ENCODE data around the gene CSTPP1. TPM values are rescaled to one million over a fixed set of nuclear protein-coding genes. Genes with fewer than 3 reads are reported as not detected.

Gene CSTPP1
- total and polyA plus RNA-seq, 8 donors: 16.4 to 146 (median 37.3) TPM

DNA sequence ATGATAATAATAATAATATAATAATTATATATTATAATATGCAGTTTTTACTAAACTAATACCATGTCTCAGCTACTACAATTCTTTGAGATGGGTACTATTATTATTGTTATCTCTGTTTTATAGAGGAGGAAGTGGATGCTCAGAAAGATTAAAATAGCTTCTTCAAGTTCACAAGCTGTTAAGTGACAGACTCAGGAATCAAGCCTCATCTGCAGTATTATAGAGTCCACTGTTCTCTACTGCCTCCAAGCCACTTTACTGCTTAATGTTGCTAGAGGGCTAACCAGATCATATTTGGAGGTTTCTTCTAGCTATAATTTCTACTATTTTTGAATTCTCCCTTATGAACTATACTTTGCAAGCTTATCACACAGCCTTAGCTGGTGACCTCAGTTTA lies 62.7 kb downstream of the CSTPP1 start:
- Histone ChIP-seq H3K27ac (no peak overlapping the region), H3K27me3 (no peaks in the 10 kb centered on the region), H3K4me3 (no peak overlapping the region), H3K36me3 (peaks cover 0 to 4% (median 0%) of the 10 kb centered on the region in 4 donors), H3K9me3 (no peaks in the 10 kb centered on the region), H3K4me1 (peaks cover 2 to 25% (median 18%) of the 10 kb centered on the region in 4 donors)
- no peak for TF ChIP-seq POLR2AphosphoS5 (IDR thresholded peaks at IDR 0.05)
- no peak for TF ChIP-seq EP300 (IDR thresholded peaks at IDR 0.05)
- no peak for TF ChIP-seq CTCF (IDR thresholded peaks at IDR 0.05)
- no peak for TF ChIP-seq POLR2A (IDR thresholded peaks at IDR 0.05)
- intact Hi-C loops (cut with DNase I; ENCODE audit: low total_unique reads): no loop called here
- DNase-seq: no peak

DNA sequence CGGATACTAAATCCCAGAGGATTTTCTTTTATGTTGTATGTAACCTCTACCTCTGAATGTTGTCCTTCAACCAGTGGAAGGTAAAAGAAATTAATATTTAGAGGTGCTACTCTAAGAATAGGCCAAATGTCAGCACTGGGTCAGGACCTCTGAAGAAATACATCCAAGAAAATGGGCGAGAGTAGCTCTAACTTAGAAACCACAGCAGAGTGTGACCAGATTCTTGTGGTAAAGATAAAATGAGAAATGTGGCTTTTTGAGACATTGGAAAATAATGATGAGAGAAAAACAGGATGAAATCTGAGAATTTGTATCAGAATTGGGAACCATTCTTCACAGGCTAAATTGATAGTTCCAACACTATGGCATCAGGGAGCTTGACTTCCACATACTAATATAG lies 63.5 kb downstream of the CSTPP1 start:
- Histone ChIP-seq H3K36me3 (peaks cover 0 to 4% (median 0%) of the 10 kb centered on the region in 4 donors), H3K4me1 (peaks cover 8 to 33% (median 26%) of the 10 kb centered on the region in 4 donors), H3K27ac (no peak overlapping the region), H3K4me3 (no peak overlapping the region), H3K27me3 (no peaks in the 10 kb centered on the region), H3K9me3 (no peaks in the 10 kb centered on the region)
- WGBS, 5 donors: 82 to 92% (median 88%) methylated on average over 2 of the region's 2 CpGs
- DNase-seq: no peak
- TF ChIP-seq POLR2AphosphoS5 (IDR thresholded peaks at IDR 0.05) (no peak), CTCF (IDR thresholded peaks at IDR 0.05) (no peak), EP300 (IDR thresholded peaks at IDR 0.05) (no peak), POLR2A (IDR thresholded peaks at IDR 0.05) (no peak)
- intact Hi-C loops (cut with DNase I; ENCODE audit: low total_unique reads): no loop called here

- intact Hi-C loops (cut with DNase I; ENCODE audit: low total_unique reads): no loop called here
- TF ChIP-seq POLR2A (IDR thresholded peaks at IDR 0.05): no peak
- H3K27me3 ChIP-seq: no peaks in the 10 kb centered on the region
- 55 to 78% (median 72%) methylated on average over 3 of the region's 3 CpGs for WGBS, 5 donors
- H3K4me1 ChIP-seq: peaks cover 12 to 47% (median 36%) of the 10 kb centered on the region in 4 donors
- H3K4me3 ChIP-seq: no peak overlapping the region
- H3K27ac ChIP-seq: no peak overlapping the region
- peaks cover 0 to 4% (median 0%) of the 10 kb centered on the region in 4 donors for H3K36me3 ChIP-seq
- no peaks in the 10 kb centered on the region for H3K9me3 ChIP-seq
- no peak for DNase-seq
Observed at GRCh38 chr11:47001781-47002181, 65.2 kb downstream of the CSTPP1 start.

DNA sequence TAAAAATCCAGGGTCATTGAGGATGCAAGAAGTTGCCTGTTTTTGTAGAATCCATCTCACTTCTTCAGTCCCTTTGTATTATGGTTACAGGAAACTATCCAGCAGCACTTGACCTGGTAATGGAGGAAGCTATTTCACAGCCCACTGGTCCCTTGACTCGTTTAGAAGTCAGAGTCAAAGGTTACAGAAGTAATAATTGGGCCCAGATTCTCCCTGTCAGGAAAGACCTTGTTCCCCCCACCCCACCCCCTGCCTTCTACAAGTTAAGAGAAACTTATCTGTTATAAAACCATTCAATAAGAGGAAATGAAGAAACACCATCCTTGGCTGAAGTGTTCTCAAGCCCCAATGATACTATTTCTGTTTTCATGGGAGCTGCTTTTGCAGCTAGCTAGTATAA lies 65.8 kb downstream of the CSTPP1 start:
- Histone ChIP-seq H3K27ac (no peak overlapping the region), H3K36me3 (peaks cover 0 to 4% (median 0%) of the 10 kb centered on the region in 4 donors), H3K27me3 (no peaks in the 10 kb centered on the region), H3K9me3 (no peaks in the 10 kb centered on the region), H3K4me1 (peaks cover 12 to 53% (median 38%) of the 10 kb centered on the region in 4 donors), H3K4me3 (no peak overlapping the region)
- DNase-seq: no peak
- 38 to 53% (median 41%) methylated on average over 1 of the region's 1 CpG for WGBS, 5 donors
- intact Hi-C loops (cut with DNase I; ENCODE audit: low total_unique reads): no loop called here
- TF ChIP-seq EP300 (IDR thresholded peaks at IDR 0.05): no peak
- no peak for TF ChIP-seq POLR2AphosphoS5 (IDR thresholded peaks at IDR 0.05)
- no peak for TF ChIP-seq POLR2A (IDR thresholded peaks at IDR 0.05)
- TF ChIP-seq CTCF (IDR thresholded peaks at IDR 0.05): no peak

DNA sequence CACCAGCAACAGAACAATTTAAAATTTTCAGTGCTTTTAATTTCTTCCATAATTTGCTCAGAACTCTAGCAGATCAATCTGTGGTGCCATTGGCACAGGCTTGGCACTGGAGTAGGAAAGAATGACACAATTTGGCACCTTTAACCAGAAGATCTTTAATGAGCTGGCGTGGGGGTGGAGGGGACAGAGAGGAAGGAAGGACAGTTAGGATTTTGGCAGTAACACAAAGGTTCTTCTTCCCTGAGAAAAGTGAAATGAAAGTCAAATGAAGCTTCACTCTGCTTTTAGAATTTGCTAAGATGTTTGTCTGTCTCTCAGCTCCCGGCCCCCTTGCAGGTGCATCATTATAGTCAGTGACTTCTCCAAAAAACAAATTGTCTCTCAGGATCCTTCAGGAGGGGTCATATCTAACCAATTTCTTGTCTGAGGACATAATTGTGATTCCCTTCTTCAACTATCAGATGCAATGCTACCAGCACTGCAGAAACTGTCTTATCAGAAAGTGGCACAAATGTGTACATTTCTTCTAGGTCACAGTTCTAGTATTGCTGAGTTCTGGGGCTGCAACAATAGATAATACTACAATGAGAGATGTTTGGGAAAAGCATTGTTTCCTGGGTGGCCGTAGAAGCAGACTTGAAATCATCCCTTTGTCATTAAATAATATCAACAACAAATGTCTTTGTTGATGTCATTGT lies 66.8 kb downstream of the CSTPP1 start:
- H3K4me3 ChIP-seq: no peak overlapping the region
- DNase-seq: peak in 1 of 2 donors; percentile 17
- no peak for TF ChIP-seq EP300 (IDR thresholded peaks at IDR 0.05)
- no peak for TF ChIP-seq POLR2A (IDR thresholded peaks at IDR 0.05)
- TF ChIP-seq POLR2AphosphoS5 (IDR thresholded peaks at IDR 0.05): no peak
- TF ChIP-seq CTCF (IDR thresholded peaks at IDR 0.05): no peak
- intact Hi-C loops (cut with DNase I; ENCODE audit: low total_unique reads): no loop called here
- no peaks in the 10 kb centered on the region for H3K27me3 ChIP-seq
- H3K27ac ChIP-seq: peak overlapping the region in 1 of 5 donors; percentile 33
- H3K36me3 ChIP-seq: no peaks in the 10 kb centered on the region
- WGBS, 5 donors: 55 to 75% (median 67%) methylated on average over 3 of the region's 3 CpGs
- H3K4me1 ChIP-seq: peaks cover 12 to 61% (median 46%) of the 10 kb centered on the region in 4 donors
- H3K9me3 ChIP-seq: no peaks in the 10 kb centered on the region

Data from stomach (tissue), 9 donors.